Measurements from ENCODE around the gene DOP1A.
"Not testable (repeated sequence)": the region's sequence is repeated elsewhere in the genome, so short reads cannot be mapped to it uniquely, and the experiment has no call there.

Gene DOP1A

DNA sequence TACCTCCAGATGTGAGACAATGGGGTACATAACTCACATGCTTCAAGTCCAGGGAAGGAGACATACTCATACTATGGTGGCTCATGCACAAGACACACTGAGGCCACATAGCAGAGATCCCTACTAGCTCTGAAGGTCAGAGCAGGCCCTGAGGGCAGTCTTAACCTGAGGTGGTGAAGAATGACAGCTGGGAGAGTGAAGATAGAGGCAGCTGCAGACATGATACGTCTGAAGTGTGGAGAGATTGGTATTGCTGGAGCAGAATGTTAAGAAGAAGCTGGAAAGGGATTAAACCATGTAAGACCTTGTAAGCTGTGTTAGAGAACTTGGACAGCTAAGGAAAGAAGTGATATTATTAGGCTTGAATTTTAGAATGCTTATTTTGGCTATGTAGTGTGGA is 92.7 kb downstream of the DOP1A start:
- no peak for DNase-seq

DNA sequence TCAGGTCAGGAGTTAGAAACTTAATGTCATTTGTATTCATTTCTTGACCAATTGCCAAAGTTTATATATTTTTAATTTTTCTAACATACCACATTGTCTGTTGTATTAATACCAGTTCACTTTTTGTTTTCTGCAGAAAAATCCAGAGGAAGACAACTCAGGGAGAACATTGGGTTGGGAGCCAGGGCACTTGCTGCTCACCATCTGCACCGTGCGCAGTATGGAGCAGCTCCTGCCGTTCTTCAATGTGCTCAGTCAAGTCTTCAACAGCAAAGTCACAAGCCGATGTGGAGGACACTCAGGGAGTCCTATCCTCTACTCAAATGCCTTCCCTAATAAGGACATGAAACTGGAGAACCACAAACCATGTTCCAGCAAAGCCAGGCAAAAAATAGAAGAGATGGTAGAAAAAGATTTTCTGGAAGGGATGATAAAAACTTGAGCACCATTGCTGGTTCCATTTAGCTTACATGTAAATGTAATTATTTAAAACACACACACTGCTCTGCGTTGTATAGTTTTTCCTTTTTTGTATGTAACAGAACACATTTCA is 100.3 kb downstream of the DOP1A start:
- no peak for DNase-seq

DNA sequence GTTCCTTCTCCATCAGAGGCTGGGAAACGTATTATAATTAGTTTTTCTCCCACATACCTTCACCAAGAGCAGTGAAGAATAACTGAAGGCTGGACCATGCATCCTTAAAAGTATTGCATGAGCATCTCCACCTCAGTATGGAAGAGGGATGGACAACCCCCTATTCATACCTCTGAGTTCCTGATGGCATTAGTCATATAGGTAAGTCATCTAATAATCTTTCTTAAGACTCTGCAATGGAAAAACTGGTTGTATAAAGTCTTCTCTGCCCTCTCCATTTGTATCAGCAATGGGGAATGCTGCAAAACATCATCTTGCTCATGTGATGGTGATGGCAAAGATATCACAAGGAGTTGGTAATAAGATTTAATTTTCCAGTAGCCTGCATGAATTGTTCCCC is 101.1 kb downstream of the DOP1A start:
- no peak for DNase-seq

DNA sequence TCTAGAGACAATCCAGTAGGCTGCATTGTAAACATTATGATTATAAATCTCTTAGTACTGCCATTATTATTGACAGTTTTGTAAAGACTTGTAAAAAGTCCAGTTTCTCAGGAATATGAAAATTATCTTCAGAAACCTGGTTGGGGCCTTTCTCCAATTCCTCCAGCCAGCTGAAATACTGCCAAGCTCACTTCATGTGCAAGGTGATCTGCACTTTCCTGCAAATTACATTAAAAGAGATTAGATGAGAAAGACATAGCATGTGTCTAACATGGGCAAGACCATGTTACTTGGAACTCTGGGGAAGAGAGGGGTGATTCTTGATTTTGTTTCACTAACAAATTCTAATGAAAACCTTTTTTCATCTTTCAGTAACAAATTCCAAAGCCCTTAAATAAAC is 101.6 kb downstream of the DOP1A start:
- DNase-seq: no peak

DNA sequence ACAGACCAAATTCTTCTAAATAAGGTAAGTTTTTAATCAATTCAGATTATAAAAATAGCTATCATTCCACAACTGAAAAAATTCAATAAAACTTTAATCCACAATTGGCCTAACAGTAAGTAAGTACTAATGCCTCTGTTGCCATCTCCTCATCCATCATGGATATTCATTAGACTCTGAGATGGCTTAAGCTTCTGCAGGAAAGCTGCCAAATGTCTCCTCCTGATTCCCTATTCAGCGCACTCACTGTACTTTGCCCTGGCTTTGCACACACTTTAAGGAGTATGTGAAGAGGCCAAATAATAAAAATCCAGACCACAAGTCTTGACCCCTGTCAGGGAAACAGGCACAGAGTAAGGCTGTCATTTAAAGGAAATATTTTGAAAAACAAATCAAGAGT is 102.0 kb downstream of the DOP1A start:
- DNase-seq: no peak

DNA sequence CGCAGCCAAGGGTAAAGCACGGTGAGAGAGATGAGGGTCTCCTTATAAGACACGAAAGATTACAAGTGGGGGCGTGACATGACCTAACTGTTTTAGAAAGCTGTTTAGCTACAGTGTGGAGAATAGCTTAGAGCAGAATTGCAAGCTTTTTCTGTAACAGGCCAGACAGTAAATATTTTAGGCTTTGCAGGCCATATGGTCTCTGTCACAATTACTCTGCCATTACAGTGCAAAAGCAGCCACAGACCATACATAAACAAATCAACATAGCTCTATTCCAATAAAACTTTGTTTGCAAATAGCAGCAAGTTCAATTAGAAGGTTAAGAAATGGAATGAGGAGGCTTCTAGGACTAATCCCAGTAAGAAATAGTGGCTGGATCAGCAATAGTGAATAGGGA is 108.8 kb downstream of the DOP1A start:
- no peak for DNase-seq

DNA sequence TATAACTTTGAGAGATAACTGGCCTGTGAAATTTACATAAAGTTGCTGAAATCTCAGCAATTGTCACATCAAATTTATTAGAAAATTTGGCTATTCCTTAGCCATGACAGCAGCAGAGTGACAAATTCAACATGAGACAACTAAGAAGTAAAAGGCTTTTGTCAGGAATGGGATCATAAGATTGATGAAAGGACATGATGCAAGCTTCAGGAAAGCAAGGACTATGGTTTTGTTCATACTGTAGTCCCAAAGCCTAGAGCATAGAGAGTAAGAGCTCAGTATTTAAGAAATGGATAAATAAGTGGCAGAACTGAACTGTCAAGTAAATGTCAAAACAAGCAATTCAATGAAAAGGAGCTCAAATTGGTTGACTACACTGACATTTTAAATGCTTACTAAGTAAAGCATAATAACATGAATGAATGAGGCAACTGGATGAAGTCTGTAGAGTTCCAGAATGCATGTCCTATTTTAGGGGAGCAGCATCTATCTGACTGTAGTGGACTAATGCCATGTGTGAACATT is 113.0 kb downstream of the DOP1A start:
- DNase-seq: no peak

DNA sequence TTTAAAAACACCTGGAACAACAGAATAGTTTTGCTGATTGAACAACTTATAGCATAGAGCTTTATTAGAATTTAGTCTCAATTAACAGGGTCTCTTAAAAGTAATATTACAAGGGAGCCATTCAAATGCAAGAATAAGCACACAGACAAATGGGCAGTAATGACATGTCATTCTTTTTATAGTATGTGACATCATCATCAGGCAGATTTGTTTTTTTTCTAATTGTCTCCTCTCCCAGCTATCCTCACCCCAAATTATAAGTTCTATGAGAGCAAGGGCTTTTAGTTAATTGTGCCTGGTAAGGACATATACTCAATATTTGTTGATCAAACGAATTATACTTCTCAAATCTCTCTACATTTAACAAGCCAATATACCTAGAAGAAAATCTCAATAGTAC is 114.6 kb downstream of the DOP1A start:
- no peak for DNase-seq

DNA sequence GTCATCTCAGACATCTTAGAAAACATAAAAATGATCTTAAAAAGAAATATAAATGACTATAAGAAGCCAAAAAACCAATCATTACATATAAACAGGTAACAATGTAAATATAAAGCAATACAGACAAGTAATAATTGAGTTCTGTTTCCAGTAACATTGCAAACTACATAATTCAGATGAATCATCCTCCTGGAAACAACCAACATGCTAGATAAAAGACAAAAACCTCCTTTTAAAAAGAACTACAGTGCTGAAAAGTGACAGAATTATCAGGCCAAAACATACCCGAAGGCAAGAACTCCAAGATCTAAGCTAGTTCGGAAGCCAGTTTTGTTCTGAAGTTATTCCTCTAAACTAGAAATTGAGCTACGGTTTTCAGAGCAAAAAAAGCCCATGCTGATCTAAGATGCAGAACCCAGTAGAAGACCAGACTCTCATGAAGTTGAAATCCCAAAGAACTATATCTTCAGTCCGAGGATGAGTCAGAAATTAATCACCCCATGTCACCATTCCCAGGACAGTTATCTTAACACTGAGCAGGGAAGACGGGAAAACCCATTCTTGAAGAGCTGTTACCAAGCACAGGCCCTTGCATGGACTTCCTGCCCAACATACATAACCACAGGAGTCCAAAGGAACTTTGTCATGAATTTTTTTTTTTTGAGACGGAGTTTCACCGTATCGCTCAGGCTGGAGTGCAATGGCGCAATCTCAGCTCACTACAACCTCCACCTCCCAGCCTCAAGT is 115.8 kb downstream of the DOP1A start:
- peak; percentile 7 for DNase-seq

DNA sequence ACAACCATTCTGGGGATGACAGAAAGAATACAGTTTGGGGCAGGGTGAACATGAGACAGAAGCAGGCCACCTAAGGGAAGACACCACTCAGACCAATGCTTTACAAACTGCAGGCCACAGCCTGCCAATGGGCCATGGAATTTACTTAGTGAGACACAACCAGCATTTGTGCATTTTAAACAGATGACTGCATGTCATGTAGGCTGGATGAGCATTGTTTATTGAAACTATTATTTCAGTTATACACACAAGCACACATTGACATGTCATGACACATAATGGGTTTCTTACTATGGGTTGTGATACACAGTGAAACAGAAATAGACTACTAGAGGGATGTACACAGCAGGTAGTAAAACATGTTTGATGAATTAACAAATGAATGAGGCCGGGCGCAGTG is 117.6 kb downstream of the DOP1A start:
- no peak for DNase-seq

DNA sequence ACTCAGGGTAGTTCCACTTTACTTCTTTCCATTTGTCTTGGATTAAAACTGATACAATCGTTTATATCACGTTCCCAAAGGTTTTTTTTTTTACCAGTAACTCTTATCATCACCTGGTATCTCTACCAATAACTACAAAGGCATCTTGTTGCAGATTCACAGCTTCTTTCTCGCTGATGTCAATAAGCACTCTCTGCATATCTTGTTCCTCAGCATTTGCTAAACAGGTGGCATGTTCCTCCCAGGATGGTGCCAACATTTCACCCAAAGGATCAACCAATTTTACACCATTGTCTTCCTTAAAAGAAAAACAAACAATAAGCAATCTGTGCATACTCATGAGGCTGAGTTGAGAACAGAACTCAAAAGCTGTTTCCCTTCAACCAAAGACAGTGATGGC is 121.0 kb downstream of the DOP1A start:
- DNase-seq: no peak

DNA sequence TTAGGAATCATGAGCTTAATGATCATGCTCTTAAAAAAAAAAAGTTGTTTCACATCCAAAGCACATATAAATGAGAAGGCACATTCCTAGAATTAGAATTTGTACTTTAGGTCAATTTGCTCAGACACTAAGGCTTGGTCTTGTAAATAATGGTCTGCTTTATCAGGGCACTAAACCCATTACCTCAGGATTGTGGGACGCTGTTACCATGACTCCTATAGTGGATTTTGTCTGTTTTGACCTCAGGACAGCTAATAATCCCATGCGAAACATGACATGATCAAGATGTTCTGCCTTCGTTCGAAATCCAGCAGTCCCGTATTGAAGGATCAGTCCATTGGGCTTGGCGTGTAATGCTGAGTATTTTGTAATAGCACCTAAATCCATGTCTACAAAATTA is 123.2 kb downstream of the DOP1A start:
- DNase-seq: no peak

DNA sequence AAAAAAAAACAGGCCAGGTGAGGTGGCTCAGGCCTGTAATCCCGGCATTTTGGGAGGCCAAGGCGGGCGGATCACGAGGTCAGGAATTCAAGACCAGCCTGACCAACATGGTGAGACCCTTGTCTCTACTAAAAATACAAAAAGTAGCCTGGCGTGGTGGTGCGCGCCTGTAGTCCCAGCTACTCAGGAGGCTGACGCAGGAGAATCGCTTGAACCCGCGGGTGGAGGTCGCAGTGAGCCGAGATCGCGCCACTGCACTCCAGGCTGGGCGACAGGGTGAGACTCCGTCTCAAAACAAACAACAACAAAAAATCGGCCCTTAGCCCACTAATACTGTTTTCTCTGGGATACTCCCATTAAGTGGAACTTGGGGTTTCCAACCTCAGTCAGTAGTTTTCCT is 124.5 kb downstream of the DOP1A start:
- not testable (repeated sequence) for DNase-seq

DNA sequence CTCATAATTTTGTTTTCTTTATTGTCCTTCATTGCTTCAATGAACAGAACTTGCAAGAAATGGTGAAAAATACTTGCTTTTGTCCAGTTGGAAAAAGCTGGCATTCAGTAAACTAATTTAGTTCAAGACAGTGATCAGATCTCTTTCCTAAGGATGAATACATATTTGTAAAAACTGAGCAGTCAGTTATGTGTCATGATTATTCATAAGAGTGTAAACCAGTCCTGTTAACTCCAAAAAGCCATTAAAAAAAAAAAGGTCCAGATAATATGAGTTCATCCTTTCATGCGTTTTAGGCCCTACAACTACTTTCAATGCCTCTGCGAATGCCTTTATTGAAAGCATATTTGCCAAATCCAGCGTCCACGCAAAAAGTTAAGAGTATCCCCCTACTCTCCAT is 125.0 kb downstream of the DOP1A start:
- peak; percentile 19 for DNase-seq

DNA sequence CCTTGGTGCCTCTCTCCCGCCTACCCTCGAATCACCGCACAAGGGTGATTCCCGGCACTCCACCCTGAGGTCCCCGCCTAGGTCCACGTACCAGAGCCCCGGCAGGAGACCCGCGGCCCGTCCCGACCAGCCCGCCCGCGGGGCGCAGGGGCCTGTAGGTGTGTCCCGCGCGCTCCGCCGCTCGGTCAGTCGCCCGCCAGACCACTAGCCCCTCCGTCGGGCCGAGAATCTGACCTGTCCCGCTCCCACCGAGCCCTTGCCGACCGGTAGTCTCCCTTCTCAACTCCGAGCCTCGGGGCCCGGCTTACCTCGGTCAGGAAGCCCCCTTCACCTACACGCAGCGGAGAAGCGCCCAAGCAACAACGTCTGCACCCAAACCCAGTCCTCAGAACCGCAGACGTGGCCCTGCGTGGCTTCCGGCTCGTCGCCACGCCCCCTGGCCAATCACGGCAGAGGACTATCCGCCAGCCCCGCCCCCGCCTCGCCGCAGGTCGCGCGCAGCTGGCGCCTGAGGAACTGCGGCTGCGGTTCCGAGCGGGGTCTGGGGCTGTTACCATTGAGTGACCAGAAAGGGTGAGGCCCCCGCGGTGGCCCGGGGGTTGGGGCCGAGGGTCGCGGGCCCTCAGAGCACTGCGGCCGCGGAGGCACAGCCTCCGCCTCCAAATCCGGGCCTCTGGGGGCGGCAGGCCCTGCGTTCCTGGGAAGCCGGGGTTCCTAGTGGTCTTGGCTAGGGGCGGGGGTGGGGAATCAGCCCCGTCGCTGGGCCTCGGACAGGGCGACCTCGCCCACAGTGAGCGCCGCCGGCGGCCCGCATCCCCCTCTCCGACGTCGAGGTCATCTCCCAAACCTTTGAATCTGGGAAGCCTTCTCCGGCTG is 125.6 kb downstream of the DOP1A start, which contains the start of the genes PGM3 and RWDD2A:
Gene PGM3, minus strand, starts transcription at position 395 of the 876 bp plus-strand sequence. CDS start 2,253 bp downstream, outside the sequence.
Gene RWDD2A, plus strand, starts transcription at position 487 of the 876 bp plus-strand sequence. CDS start 1,095 bp downstream, outside the sequence.
- DNase-seq: peak; percentile 91

DNA sequence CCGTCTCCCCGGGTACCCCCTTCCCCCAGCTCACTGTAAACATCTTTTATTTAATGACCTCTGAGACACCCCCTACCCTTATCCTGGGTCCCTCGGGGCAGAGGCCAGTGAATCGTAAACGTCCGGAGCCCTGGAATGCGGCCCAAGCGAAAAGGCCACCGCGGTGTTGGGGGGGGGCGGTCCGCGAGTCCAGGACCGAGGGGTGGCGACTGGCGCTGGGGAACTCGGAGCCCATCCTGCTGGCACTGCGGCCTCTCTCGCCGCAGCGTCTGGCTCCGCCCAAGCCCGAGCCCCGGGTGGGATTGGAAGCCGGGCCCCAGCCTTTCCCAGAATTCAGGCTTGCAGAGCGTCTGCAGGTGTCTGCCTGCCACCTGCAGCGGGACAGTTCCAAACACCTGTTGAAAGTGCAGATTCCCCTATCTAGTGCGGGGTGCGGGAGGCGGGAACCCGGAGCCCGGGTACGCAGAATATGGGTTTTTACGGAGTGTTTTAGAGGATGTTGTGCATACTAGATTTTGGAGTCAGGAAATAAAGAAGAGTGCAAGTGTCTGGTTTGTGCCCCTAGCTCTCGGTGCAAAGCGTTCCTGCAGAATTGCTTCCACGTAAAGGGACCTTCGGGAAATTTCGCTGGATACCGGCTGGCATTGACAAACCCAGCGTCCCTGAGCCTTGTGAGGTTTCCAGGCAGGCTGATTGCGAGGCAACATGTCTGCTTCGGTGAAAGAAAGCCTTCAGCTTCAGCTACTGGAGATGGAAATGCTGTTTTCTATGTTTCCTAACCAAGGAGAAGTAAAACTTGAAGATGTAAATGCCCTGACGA is 126.5 kb downstream of the DOP1A start:
- DNase-seq: peak; percentile 5

DNA sequence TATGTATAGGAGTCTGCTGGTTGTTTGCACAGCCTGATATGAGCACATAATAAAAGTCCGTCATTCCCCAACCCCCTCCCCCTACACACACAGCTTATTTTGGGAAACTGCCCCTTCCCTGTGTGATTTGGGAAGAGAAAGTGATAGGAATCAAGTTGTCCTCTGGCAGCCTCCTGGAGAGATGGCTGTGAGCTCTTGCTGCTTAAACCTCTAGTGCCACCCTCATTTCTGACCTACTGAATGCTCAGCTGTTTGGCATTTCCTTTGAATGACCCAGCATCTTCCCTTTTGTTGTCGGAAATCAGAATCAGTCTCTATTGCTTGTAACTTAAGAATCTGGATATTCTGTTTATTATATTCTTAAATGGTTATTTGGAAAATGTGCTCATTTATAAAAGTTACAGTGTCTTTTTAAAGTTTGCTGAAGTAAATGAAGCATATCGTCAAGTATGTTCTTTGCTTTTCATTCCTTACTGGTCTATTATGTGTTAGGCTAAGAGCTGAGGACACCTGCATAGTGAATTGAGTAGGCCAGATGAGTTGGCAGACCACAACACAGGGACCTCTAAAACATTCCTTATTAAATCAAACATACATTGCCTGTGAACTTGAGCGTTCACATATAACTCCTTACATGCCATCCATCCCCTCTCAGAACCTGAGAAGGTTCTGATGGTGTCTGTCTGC is 131.2 kb downstream of the DOP1A start:
- no peak for DNase-seq

DNA sequence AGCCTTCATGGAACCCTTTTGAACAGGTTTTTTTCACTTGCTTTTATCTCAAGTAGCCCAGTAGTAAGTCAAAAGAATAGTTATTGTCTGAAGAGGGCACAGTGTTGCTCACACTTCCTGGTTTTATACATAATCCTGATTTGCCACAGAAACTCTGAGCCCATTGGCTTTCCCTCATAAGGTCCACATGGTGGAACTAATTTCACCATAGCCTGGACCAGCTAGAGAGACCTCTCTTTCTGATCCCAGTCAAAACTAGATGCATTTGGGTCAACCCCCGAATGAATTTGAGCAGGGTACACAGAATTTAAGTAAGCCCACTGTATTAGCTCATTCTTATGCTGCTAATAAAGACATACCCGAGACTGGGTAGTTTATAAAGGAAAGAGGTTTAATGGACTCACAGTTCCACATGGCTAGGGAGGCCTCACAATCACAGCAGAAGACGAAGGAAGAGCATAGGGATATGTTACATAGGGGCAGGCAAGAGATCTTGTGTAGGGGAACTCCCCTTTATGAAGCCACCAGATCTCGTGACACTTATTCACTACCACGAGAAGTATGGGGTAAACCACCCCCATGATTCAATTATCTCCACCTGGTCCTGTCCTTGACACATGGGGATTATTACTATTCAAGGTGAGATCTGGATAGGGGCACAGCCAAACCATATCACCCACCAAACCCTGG is 131.8 kb downstream of the DOP1A start:
- DNase-seq: peak; percentile 57

DNA sequence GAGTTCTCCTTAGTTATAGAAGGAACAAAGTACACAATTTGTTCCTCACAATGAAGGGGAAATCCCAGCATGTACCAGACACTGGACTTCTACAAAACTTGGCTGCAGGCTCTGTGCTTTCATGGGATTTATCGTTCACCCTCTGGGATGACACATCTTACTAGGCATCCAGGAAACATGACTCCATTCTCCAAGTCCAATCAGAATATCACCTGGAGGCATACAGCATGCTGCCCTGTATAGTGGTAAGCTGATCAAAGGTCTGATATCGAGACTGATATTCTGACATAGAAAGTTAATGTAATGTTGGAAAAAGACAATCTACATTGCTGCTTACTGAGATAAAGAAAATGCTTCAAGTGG is 132.4 kb downstream of the DOP1A start:
- peak; percentile 21 for DNase-seq

DNA sequence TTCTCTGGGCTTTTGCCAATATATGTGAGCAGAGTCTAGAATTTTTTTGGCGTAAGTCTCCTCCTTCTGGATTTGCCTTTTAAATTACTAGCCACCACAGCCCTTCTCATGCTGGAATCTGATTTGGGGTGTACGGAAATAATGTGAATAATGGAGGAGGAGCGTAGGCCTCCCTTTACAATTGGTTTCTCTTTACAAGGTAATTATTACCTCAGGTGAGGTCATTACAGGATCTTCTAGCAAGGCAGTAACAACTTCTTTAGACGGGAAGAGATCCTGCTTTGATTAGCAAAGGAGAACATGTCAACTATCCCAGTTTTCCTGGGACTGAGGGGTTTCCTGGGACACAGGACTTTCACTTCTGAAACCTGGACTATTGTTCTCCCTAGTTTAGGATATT is 134.6 kb downstream of the DOP1A start:
- DNase-seq: no peak

Measured in inflammatory macrophage treated with lipopolysaccharide for 4 hours (primary cell).